Left lung (tissue), 10 donors: ENCODE data around the gene MICALL2. TPM values are rescaled to one million over a fixed set of nuclear protein-coding genes. Genes with fewer than 3 reads are reported as not detected.
A peak's percentile ranks its signal among the peaks of the same experiment; 100 is the strongest.

Experiments used
- ATAC-seq: fragments of 200-7000 bp; cut with Tn5 transposase; one replicate; pipeline ENCODE4 v1.9.1; 2020; ENCODE audit warnings: moderate library complexity
- DNase-seq, 4 donors: peaks; one replicate each; pipeline ENCODE4 v3.0.0-alpha.2; 2013 to 2020
- H3K27ac ChIP-seq, 2 donors: fragments of 200-600 bp; sonication (generic) in 1 of 2; one replicate each; pipeline versions ENCODE4 v1.5.0 to v1.8.0; 2020 to 2021
- H3K27me3 ChIP-seq, 2 donors: fragments of 200-600 bp; sonication (generic) in 1 of 2; one replicate each; pipeline versions ENCODE4 v1.5.0 to v1.8.0; 2020 to 2021
- H3K36me3 ChIP-seq, 2 donors: fragments of 200-600 bp; sonication (generic) in 1 of 2; one replicate each; pipeline versions ENCODE4 v1.5.0 to v1.8.0; 2020 to 2021
- H3K4me1 ChIP-seq, 2 donors: fragments of 200-600 bp; one replicate each; pipeline ENCODE4 v1.8.0; 2021
- H3K4me3 ChIP-seq, 2 donors: fragments of 200-600 bp; sonication (generic) in 1 of 2; one replicate each; pipeline versions ENCODE4 v1.5.0 to v1.8.0; 2020 to 2021; ENCODE audit warnings: mild to moderate bottlenecking in 1 of 2
- H3K9me3 ChIP-seq, 2 donors: fragments of 200-600 bp; sonication (generic) in 1 of 2; one replicate each; pipeline versions ENCODE4 v1.5.0 to v1.8.0; 2020 to 2021
- CTCF ChIP-seq, 2 donors: fragments of 200-600 bp; sonication (generic) in 1 of 2; IDR thresholded peaks; one replicate each; pipeline versions ENCODE4 v1.5.0 to v1.8.0; 2021; ENCODE audit warnings: antibody characterized with exemption in 2 of 2
- intact Hi-C, 2 donors: fragments of 100-400 bp; cut with DNase I; formaldehyde crosslinking; loops; one replicate each; pipeline versions ENCODE4 v1.11.2 to v1.14.2; 2022
- polyA plus RNA-seq, 6 donors: library from polyadenylated mRNA; unstranded; fragments of 120-200 nt; gene quantifications; one replicate each; pipeline ENCODE4 v1.2.1, GENCODE V29; 2013; ENCODE audit not compliant: insufficient read length in 6 of 6
- total RNA-seq, 2 donors: library from RNA; stranded (reverse); fragmentation: NEBNext Ultra II Directional; extraction: Animal tissue kit (Norgen Biotek cat#: 25700); gene quantifications; one replicate each; pipeline ENCODE4 v1.2.1, GENCODE V29; 2021
- donor health status: DM: no; HTN: yes; CAD: no.
- donor health status: DM: no; HTN: no; CAD: no.

Gene MICALL2
- total and polyA plus RNA-seq, 8 donors = 7.9 to 40.1 (median 14.8) TPM

GRCh38 chr7:1418505-1419309, 40.6 kb downstream of the MICALL2 start:
- peaks cover 0 to 65% of the 10 kb centered on the region in 2 donors for H3K27me3 ChIP-seq

GRCh38 chr7:1415389-1415990, 43.8 kb downstream of the MICALL2 start:
- Histone ChIP-seq H3K4me1 (peaks cover 0 to 6% of the 10 kb centered on the region in 2 donors), H3K27ac (no peak overlapping the region), H3K9me3 (no peaks in the 10 kb centered on the region), H3K4me3 (no peak overlapping the region), H3K27me3 (peaks cover 0 to 66% of the 10 kb centered on the region in 2 donors), H3K36me3 (no peaks in the 10 kb centered on the region)
- no peak for ATAC-seq
- intact Hi-C loops = no loop called here
- TF ChIP-seq CTCF (IDR thresholded peaks at IDR 0.05) = no peak
- no peak for DNase-seq

More at GRCh38 chr7:1418505-1419309, 40.6 kb downstream of the MICALL2 start:
- Histone ChIP-seq H3K27ac (no peak overlapping the region), H3K4me1 (no peaks in the 10 kb centered on the region), H3K9me3 (no peaks in the 10 kb centered on the region), H3K4me3 (no peak overlapping the region), H3K36me3 (no peaks in the 10 kb centered on the region)
- DNase-seq = no peak
- no peak for TF ChIP-seq CTCF (IDR thresholded peaks at IDR 0.05)
- ATAC-seq = no peak
- intact Hi-C loops = no loop called here

GRCh38 chr7:1413936-1414639, 45.2 kb downstream of the MICALL2 start:
- H3K4me3 ChIP-seq = no peak overlapping the region
- DNase-seq (no peak), ATAC-seq (no peak)
- peaks cover 0 to 6% of the 10 kb centered on the region in 2 donors for H3K4me1 ChIP-seq
- H3K27ac ChIP-seq = no peak overlapping the region
- TF ChIP-seq CTCF (IDR thresholded peaks at IDR 0.05) = no peak
- H3K36me3 ChIP-seq = no peaks in the 10 kb centered on the region
- H3K9me3 ChIP-seq = no peaks in the 10 kb centered on the region
- intact Hi-C loops = no loop called here
- peaks cover 0 to 72% of the 10 kb centered on the region in 2 donors for H3K27me3 ChIP-seq

- Histone ChIP-seq H3K9me3 (no peaks in the 10 kb centered on the region), H3K4me1 (peaks cover 0 to 6% of the 10 kb centered on the region in 2 donors), H3K4me3 (no peak overlapping the region), H3K36me3 (no peaks in the 10 kb centered on the region), H3K27ac (no peak overlapping the region), H3K27me3 (peaks cover 0 to 72% of the 10 kb centered on the region in 2 donors)
- DNase-seq (peak; percentile 40 to 93 (median 79)), ATAC-seq (peak; percentile 98)
- peak; percentile 58 to 82 for TF ChIP-seq CTCF (IDR thresholded peaks at IDR 0.05)
- intact Hi-C loops = no loop called here
Observed at GRCh38 chr7:1412322-1413261, 46.7 kb downstream of the MICALL2 start.
